Measurements from ENCODE around the gene RAB21. TPM values are rescaled to one million over a fixed set of nuclear protein-coding genes. Genes with fewer than 3 reads are reported as not detected.

The RAB21 gene, protein sequence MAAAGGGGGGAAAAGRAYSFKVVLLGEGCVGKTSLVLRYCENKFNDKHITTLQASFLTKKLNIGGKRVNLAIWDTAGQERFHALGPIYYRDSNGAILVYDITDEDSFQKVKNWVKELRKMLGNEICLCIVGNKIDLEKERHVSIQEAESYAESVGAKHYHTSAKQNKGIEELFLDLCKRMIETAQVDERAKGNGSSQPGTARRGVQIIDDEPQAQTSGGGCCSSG
- 13.6 and 22.8 TPM in 2 replicates for polyA plus RNA-seq

GRCh38 chr12:71754461-71755145 is at the start of gene RAB21:
Gene RAB21, plus strand, starts transcription at chr12:71754863. Its CDS starts 267 bp downstream, at chr12:71755130.

Other genes starting within 250 kb of the RAB21 start
- 22.3 and 27.6 TPM in 2 replicates for gene ZFC3H1, start 91.0 kb upstream of the RAB21 start, polyA plus RNA-seq
- 7.7 and 12.5 TPM in 2 replicates for gene THAP2, start 90.6 kb upstream of the RAB21 start, polyA plus RNA-seq
- gene TMEM19, start 68.8 kb upstream of the RAB21 start, polyA plus RNA-seq, result 6.8 and 10.8 TPM in 2 replicates
- 28.6 and 33.2 TPM in 2 replicates for gene TBC1D15, start 84.9 kb downstream of the RAB21 start, polyA plus RNA-seq
- not detected in 2 replicates for gene TPH2, start 184.0 kb downstream of the RAB21 start, polyA plus RNA-seq

All from Purkinje cell (primary cell).